SU-DHL-6 (cell line): ENCODE measurements around the gene ANKRD34C.

ENCODE experiments used
- CTCF ChIP-seq: fragments of 200-600 bp; sonication (generic); IDR thresholded peaks from one replicate; pipeline ENCODE4 v1.5.1; 2017; ENCODE audit warnings: antibody characterized with exemption, mild to moderate bottlenecking, low read length, moderate library complexity; ENCODE audit not compliant: insufficient read depth, poor library complexity, severe bottlenecking
- EZH2phosphoT487 ChIP-seq: fragments of 200-600 bp; sonication (generic), shearing (Covaris generic); conservative IDR thresholded peaks from 2 replicates; pipeline ENCODE4 v1.6.1; 2018; ENCODE audit warnings: mild to moderate bottlenecking, antibody characterized with exemption, low read length, moderate library complexity, mixed read lengths

- no peak for TF ChIP-seq CTCF
- no peak for TF ChIP-seq EZH2phosphoT487
Observed at GRCh38 chr15:79248183-79248582, 34.3 kb upstream of the ANKRD34C start.
